OCI-LY3 (cell line): Measurements from ENCODE around the gene KCNMB1.

Experiments
- EZH2phosphoT487 ChIP-seq: fragments of 200-600 bp; shearing (Covaris generic); IDR thresholded peaks from 2 replicates; pipeline ENCODE4 v1.6.1; 2018; ENCODE audit warnings: antibody characterized with exemption, mixed run types, low read depth
- TF ChIP-seq, protein P1 (sequence below): fragments of 200-600, 300-600 bp; sonication (generic); IDR thresholded peaks from 2 replicates; pipeline ENCODE4 v1.5.1; 2014; ENCODE audit warnings: antibody characterized with exemption, low read length, low read depth

DNA sequence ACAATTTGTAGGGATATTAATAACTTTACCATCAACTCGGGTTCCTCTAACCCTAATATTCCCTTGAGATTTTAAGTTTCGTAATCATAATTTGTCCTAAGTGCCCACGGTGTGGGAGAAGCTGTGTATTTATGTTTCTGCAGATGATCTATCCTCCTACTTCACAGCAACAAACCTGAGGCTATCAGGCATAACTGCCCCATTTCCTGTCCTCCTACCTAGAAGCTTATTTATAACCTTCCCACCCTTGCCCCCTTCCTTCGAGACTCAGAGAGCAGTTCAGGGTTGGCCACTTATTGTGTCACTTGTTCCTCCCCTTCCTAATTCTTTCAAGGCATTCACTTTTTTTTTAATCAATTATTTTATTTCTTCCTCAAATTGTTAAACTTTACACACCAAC is 62.0 kb downstream of the KCNMB1 start:
- TF ChIP-seq, protein P1, sequence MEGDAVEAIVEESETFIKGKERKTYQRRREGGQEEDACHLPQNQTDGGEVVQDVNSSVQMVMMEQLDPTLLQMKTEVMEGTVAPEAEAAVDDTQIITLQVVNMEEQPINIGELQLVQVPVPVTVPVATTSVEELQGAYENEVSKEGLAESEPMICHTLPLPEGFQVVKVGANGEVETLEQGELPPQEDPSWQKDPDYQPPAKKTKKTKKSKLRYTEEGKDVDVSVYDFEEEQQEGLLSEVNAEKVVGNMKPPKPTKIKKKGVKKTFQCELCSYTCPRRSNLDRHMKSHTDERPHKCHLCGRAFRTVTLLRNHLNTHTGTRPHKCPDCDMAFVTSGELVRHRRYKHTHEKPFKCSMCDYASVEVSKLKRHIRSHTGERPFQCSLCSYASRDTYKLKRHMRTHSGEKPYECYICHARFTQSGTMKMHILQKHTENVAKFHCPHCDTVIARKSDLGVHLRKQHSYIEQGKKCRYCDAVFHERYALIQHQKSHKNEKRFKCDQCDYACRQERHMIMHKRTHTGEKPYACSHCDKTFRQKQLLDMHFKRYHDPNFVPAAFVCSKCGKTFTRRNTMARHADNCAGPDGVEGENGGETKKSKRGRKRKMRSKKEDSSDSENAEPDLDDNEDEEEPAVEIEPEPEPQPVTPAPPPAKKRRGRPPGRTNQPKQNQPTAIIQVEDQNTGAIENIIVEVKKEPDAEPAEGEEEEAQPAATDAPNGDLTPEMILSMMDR, result no peak
- no peak for TF ChIP-seq EZH2phosphoT487
